Measurements from ENCODE around the gene DYRK1A.

DNA sequence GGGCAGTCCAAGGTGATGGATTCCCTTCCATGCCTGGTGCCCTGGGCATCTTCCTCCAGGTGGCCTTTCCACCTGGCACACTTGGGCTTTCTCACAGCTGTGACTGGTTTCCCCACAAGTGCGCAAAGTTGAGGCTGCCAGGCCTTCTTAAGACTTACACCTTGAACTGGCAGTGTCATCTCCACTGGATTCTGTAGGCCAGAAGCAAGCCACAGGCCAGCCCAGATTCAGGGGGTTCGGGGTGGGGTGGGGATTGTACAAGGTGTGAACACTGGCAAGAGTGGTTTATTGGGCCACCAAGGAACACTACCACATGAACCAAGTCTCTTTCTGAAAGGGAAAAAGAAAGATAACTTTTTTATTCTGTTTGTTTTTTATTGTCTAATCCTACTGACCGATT lies 27.2 kb downstream of the DYRK1A start:
- TF ChIP-seq EZH2 (IDR thresholded peaks at IDR 0.05): no peak
- TF ChIP-seq, protein P1, sequence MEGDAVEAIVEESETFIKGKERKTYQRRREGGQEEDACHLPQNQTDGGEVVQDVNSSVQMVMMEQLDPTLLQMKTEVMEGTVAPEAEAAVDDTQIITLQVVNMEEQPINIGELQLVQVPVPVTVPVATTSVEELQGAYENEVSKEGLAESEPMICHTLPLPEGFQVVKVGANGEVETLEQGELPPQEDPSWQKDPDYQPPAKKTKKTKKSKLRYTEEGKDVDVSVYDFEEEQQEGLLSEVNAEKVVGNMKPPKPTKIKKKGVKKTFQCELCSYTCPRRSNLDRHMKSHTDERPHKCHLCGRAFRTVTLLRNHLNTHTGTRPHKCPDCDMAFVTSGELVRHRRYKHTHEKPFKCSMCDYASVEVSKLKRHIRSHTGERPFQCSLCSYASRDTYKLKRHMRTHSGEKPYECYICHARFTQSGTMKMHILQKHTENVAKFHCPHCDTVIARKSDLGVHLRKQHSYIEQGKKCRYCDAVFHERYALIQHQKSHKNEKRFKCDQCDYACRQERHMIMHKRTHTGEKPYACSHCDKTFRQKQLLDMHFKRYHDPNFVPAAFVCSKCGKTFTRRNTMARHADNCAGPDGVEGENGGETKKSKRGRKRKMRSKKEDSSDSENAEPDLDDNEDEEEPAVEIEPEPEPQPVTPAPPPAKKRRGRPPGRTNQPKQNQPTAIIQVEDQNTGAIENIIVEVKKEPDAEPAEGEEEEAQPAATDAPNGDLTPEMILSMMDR (IDR thresholded peaks at IDR 0.05): no peak

Measured in neural progenitor cell (in vitro differentiated cells).